Suprapubic skin (tissue), 4 donors: ENCODE measurements around the gene NLGN4X.

ENCODE experiments used
- CTCF ChIP-seq, 2 donors: fragments of 200-600 bp in 1 of 2; fragments of 450-650 bp in 1 of 2; sonication (generic) in 1 of 2; IDR thresholded peaks; one replicate each; pipeline ENCODE4 v1.5.1; 2016 to 2019; ENCODE audit warnings: antibody characterized with exemption in 2 of 2, mild to moderate bottlenecking in 1 of 2, moderate library complexity in 1 of 2
- POLR2A ChIP-seq, 2 donors: fragments of 450-650 bp; IDR thresholded peaks; one replicate each; pipeline ENCODE4 v1.6.1; 2017; ENCODE audit warnings: antibody characterized with exemption in 2 of 2, mild to moderate bottlenecking in 2 of 2, moderate library complexity in 2 of 2
- POLR2AphosphoS5 ChIP-seq, 3 donors: sonication (generic); formaldehyde crosslinking; IDR thresholded peaks; one replicate each; pipeline ENCODE4 v1.6.1; 2017; ENCODE audit warnings: antibody characterized with exemption in 3 of 3

- TF ChIP-seq CTCF (IDR thresholded peaks at IDR 0.05), result no peak
- TF ChIP-seq POLR2A (IDR thresholded peaks at IDR 0.05), result no peak
- TF ChIP-seq POLR2AphosphoS5 (IDR thresholded peaks at IDR 0.05), result no peak
Observed at GRCh38 chrX:5898463-5898862, 330.2 kb downstream of the NLGN4X start.
